ENCODE results near the gene VAV1.

Gene VAV1

GRCh38 chr19:6894313-6894712 is 121.8 kb downstream of the VAV1 start:
- no peak for DNase-seq (ENCODE audit: low read depth)

GRCh38 chr19:6903446-6903845 is 130.9 kb downstream of the VAV1 start:
- no peak for DNase-seq (ENCODE audit: low read depth)

- no peak for DNase-seq (ENCODE audit: low read depth)
These were observed 134.1 kb downstream of the VAV1 start for GRCh38 chr19:6906559-6907060.
